GM19328 (cell line): Measurements from ENCODE around the gene NUDT16.
"Not testable (repeated sequence)": the region's sequence is repeated elsewhere in the genome, so short reads cannot be mapped to it uniquely, and the experiment has no call there.

Experiments
- ATAC-seq: cut with Tn5 transposase; IDR thresholded peaks from one replicate; pipeline ENCODE4 v1.9.1; 2021; ENCODE audit warnings: mild to moderate bottlenecking, moderate library complexity; ENCODE audit not compliant: unreplicated experiment

Gene NUDT16

DNA sequence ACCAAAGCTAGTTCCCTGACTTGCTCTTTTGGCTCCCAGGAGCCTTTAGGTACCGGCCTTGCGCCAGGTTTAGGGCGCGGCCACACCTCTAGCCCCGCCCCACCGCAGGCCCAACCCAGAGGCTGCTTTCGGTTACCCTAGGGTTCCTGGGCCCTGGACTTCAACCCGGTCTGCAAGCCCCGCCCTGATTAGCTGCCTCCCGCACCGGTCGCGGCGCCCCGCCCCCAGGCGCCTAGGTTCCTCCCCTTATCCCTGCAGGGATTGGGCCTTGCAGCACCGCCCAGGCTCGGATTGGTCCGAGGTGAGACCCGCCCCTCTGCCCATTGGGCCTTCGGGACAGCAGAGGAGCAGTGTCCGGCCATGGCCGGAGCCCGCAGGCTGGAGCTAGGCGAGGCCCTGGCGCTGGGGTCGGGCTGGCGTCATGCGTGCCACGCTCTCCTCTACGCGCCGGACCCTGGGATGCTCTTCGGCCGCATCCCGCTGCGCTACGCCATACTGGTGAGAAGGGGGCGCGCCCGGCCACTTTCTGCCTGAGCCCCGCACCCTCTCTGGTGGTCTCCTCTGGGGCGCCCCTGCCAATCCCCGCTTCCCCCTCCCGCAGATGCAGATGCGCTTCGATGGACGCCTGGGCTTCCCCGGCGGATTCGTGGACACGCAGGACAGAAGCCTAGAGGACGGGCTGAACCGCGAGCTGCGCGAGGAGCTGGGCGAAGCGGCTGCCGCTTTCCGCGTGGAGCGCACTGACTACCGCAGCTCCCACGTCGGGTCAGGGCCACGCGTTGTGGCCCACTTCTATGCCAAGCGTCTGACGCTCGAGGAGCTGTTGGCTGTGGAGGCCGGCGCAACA is at the start of gene NUDT16:
Gene NUDT16 (plus strand): TSS at position 330 of the 847 bp plus-strand sequence. CDS start 31 bp downstream, at position 361.
- ATAC-seq, result peak; percentile 99

- ATAC-seq, result no peak
Observed at GRCh38 chr3:131338948-131339640, 42.5 kb upstream of the NUDT16 start.

- no peak for ATAC-seq
Observed at GRCh38 chr3:131341761-131342160, 39.8 kb upstream of the NUDT16 start.

DNA sequence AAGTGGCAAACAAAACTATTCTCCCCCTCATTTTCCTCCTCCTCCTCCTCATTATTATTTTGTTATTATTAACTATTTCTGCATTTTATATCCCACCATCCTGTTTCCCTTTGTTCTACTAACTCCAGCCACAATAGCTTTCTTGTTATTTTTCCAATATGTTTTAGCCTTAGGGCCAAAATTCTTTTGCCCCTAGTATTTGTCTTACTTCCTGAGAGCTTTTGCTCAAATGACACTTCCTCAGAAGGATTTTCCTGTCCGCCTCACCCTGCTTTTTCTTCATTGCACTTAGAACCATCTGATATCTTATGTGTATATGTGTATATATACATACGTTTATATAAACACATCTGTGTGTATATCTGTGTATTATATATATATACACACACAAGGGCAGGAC is 32.7 kb upstream of the NUDT16 start:
- ATAC-seq, result no peak

GRCh38 chr3:131349454-131349853 is 32.1 kb upstream of the NUDT16 start:
- no peak for ATAC-seq

GRCh38 chr3:131349946-131350347 is 31.6 kb upstream of the NUDT16 start:
- no peak for ATAC-seq

DNA sequence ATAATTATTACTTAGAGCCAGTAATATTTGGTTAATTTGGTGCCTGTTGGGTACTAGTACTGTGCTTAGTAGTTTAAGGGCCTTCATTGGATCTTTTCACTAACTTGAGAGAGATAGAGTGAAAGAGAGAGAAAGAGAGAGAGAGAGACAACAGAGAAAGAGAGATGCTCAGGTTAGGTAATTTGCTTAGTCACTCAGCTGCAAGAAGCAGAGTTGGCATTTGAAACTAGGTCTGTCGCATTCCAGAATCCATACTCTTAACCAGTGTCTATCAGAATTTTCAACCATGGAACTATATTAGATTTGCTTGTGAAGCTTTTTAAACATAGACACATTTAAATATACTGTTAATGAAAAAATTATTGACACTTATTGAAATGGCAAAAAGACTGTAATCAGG is 31.1 kb upstream of the NUDT16 start:
- no peak for ATAC-seq

GRCh38 chr3:131353016-131353877 is 28.3 kb upstream of the NUDT16 start:
- no peak for ATAC-seq

DNA sequence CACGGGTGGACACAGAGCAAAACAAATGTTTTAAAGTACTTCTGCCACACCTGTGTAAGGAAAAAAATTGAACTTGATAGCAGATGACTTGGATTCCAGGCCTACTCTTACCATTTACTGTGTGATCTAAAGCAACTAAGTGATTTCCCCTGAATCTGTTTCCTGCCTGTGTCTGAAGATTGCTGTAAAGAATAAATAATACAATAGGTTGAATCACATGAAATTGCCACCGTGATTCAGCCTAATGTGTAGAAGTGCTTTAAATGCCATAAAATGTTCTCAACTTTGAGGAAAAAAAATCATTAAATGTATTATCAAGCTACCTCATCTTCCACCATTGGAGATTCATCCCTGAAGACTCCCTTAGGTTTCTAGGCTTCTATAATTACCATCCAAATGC is 27.6 kb upstream of the NUDT16 start:
- ATAC-seq, result no peak

DNA sequence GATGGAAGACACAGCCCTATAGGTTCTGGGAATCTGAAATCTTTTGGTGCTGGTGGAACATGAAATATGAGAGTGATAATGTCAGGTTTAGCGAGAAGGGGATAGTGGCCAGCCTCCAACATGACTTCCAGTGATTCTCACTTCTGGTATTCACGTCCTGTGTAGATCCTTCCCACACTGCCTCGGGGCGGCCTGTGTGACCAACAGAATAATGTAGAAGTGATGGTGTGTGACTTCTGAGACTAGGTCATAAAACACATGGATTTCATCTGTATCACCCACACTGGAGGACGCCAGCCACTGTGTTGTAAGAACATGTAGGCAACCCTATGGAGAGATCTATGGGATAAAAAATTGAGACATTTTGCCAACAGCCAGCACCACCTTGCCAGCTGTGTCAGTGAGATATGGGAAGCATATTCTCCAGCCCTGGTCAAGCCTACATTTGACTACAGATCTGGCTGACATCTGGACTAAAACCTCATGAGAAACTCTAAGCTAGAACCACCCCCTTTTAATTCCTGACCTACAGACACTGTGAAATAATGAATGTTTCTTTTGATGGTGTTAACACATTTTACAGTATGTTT is 25.5 kb upstream of the NUDT16 start:
- ATAC-seq, result no peak

GRCh38 chr3:131357275-131357674 is 24.3 kb upstream of the NUDT16 start:
- no peak for ATAC-seq

DNA sequence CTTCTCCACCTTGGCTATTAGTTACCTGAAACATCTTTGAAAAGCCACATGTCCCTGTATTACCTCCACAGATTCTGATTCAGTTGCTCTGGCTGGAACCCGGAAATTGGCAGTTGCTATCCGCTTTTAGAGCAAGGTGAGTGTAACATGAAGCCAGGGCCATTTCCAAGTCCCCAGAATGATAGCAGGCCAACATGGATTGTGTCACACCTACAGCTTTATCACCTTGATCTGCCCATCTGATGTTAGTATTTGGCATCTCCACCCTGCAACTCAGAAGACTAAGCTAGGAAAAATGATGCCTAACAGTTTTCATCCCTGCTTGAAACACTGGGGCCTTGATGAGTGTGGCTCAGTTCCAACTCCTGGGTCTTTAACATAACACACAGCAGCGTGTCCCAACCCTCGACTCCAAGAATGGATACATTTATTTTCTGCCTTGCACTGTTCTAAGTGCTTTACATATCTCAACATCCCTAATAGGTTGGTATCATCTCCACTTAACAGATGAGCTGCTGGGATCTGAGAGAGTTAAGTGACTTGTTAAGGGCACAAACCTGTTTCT is 21.3 kb upstream of the NUDT16 start:
- no peak for ATAC-seq

DNA sequence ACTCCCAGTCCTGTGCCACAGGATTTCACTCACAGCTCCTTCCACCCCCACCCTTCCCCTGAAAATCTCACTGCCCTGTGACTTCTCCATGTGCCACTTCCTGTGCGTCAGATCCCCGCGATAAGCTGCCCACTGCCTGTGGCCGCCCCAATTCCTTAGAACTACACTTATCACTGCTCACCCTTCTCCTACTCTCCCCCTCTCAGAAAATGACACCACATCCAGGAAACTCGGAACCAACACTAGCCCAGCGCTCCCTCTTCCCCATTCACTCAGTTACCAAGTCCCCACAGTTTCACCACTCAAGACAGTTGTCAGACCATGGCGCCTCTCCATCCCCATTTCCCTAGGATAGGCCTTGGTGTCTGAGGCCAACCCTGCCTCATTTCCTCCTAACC is 20.5 kb upstream of the NUDT16 start:
- not testable (repeated sequence) for ATAC-seq

- ATAC-seq, result peak; percentile 71
Observed at GRCh38 chr3:131361464-131362421, 19.8 kb upstream of the NUDT16 start.

- ATAC-seq, result no peak
Observed at GRCh38 chr3:131363275-131363674, 18.3 kb upstream of the NUDT16 start.

DNA sequence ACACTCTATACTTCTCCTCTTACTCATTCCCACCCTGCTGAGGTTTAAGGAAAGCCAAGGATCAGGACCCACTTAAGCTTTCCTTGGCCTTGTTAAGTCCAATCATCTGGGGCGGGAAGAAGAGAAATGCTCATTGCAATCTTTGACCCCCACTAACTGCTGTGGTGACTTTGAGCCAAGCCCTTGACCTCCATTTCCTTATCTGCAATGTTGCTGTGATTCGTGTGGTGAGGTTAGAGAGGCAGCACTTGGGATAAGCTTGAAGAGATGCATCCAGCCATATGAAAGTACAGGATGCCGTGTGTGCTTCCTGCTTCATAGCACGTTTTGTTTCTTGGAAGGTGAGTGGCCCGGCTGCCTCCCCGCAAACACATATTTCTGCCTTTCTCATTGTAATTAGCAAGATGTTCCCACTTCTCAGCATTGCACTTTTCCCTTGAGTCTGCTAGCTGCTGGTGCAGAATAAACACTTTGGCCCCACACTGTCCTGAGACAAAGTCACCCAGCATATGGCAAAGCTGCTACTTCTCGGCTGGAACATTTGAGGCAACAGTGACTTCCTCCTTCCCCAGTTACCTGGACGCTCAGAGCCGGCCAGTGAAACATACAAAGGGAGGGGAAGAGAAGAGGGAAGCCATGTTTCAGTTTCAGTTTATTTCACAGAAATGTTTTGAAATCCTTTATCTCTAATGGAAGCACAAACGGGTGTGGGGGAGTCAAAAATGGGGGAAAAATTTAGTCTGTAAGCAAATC is 10.5 kb upstream of the NUDT16 start:
- ATAC-seq, result no peak

DNA sequence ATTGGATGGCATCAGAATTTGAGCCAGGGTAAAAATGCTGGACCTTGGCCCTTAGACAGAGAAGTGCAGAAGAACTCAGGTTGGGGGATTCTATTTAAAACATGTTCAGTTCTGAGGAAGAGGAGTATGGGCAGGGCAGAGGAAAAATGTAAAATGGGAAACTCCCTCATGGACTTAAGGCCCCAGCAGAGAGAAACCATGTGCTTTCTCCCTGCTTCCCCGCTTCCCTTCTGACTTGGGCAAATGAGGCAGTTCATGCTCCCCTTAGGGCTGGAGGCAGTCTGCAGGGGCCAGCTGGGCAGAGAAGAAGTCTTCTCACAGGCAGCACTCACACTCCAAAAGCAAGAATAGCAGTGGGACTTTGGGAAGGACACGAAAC is 9.9 kb upstream of the NUDT16 start:
- no peak for ATAC-seq

DNA sequence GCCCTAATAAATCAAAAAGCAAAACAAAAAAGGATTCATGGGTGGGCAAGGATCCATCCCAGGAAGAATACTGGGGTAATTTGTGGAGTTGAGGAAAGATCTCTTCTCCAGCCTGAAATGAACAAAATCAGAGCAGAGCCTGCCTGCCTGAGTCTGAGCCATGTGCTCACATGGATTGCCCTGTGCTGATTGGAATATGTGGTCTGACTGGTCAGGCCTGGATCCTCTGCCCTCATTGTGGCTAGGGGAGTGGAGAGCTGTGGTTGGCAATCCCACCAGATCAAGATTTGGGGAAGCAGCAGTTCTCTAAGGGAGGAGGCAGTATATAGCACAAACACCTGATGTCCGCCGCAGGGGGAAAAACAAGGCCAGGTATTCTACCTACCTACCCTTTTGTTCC is 6.8 kb upstream of the NUDT16 start:
- ATAC-seq, result no peak
